Fibroblast of lung (primary cell): ENCODE data around the gene HACL1. TPM values are rescaled to one million over a fixed set of nuclear protein-coding genes. Genes with fewer than 3 reads are reported as not detected.

Experiments used
- DNase-seq, 2 donors: peaks; one replicate each; pipeline versions ENCODE4 v3.0.0 to v3.0.0-alpha.2; 2010; ENCODE audit warnings: low read depth in 2 of 2
- H2AFZ ChIP-seq: 2 replicates; pipeline ENCODE4 v1.5.1; 2012; ENCODE audit warnings: low read length, control low read depth, inconsistent platforms
- H3K27ac ChIP-seq: 2 replicates; pipeline ENCODE4 v1.5.1; 2011; ENCODE audit warnings: low read length, control low read depth; ENCODE audit not compliant: insufficient read depth
- H3K27me3 ChIP-seq: 2 replicates; pipeline ENCODE4 v1.5.1; 2011; ENCODE audit warnings: mild to moderate bottlenecking, low read length; ENCODE audit not compliant: control insufficient read depth, insufficient read depth
- H3K36me3 ChIP-seq: 2 replicates; pipeline ENCODE4 v1.5.1; 2011; ENCODE audit warnings: low read length; ENCODE audit not compliant: control insufficient read depth, insufficient read depth
- H3K4me1 ChIP-seq: 2 replicates; pipeline ENCODE4 v1.5.1; 2011; ENCODE audit warnings: low read length; ENCODE audit not compliant: control insufficient read depth, insufficient read depth; ENCODE audit errors: extremely low read depth
- H3K4me2 ChIP-seq: 2 replicates; pipeline ENCODE4 v1.5.1; 2011; ENCODE audit warnings: low read length, control low read depth; ENCODE audit not compliant: insufficient read depth; ENCODE audit errors: extremely low read depth
- H3K4me3 ChIP-seq, 4 experiments: fragments of 200-600 bp in 1 of 4; sonication (generic) in 1 of 4; replicated peaks in 1 of 4; 2 replicates each; pipeline ENCODE4 v1.5.1; 2011 to 2016; ENCODE audit warnings: low read length in 4 of 4, low read depth in 3 of 4, mild to moderate bottlenecking in 3 of 4, control low read depth in 2 of 4, inconsistent platforms in 1 of 4, mixed read lengths in 1 of 4; ENCODE audit not compliant: insufficient read depth in 1 of 4; ENCODE audit errors: control extremely low read depth in 1 of 4
- H3K79me2 ChIP-seq: 2 replicates; pipeline ENCODE4 v1.5.1; 2012; ENCODE audit warnings: mild to moderate bottlenecking, low read length, inconsistent platforms; ENCODE audit not compliant: control insufficient read depth, insufficient read depth
- H3K9ac ChIP-seq: 2 replicates; pipeline ENCODE4 v1.5.1; 2011; ENCODE audit warnings: mild to moderate bottlenecking, low read length, control low read depth; ENCODE audit not compliant: insufficient read depth
- H3K9me3 ChIP-seq: 2 replicates; pipeline ENCODE4 v1.5.1; 2012; ENCODE audit warnings: low read depth, low read length; ENCODE audit not compliant: control insufficient read depth, insufficient read depth
- H4K20me1 ChIP-seq: 2 replicates; pipeline ENCODE4 v1.5.1; 2011; ENCODE audit warnings: low read length; ENCODE audit not compliant: control insufficient read depth, insufficient read depth; ENCODE audit errors: extremely low read depth
- EZH2 ChIP-seq: IDR thresholded peaks from 2 replicates; pipeline ENCODE4 v1.5.1; 2012; ENCODE audit warnings: low read length, control low read depth, mild to moderate bottlenecking; ENCODE audit errors: missing control alignments
- polyA plus RNA-seq, 2 donors: library from polyadenylated mRNA; depleted of rRNA in 1 of 2; stranded (reverse) in 1 of 2; unstranded in 1 of 2; fragments of >200 nt; gene quantifications; 2 replicates each; pipeline ENCODE4 v1.2.1, GENCODE V29; 2011 to 2012; ENCODE audit warnings: missing spikeins in 1 of 2
- total RNA-seq: library from RNA; depleted of rRNA; stranded (reverse); fragments of >200 nt; gene quantifications from 2 replicates; pipeline ENCODE4 v1.2.1, GENCODE V29; 2014
- TF ChIP-seq, protein P1 (sequence below), 2 donors: IDR thresholded peaks in 1 of 2; conservative IDR thresholded peaks in 1 of 2; 1 replicate in 1 of 2; 2 replicates in 1 of 2; pipeline ENCODE4 v1.5.1; 2011 to 2012; ENCODE audit warnings: low read length in 2 of 2, control low read depth in 1 of 2, inconsistent platforms in 1 of 2, low read depth in 1 of 2, mild to moderate bottlenecking in 1 of 2

HACL1 gene
- total and polyA plus RNA-seq, 2 donors (not counting 1 experiment from before 2014, with no cell fraction given) = 16.0 to 20.6 TPM

DNA sequence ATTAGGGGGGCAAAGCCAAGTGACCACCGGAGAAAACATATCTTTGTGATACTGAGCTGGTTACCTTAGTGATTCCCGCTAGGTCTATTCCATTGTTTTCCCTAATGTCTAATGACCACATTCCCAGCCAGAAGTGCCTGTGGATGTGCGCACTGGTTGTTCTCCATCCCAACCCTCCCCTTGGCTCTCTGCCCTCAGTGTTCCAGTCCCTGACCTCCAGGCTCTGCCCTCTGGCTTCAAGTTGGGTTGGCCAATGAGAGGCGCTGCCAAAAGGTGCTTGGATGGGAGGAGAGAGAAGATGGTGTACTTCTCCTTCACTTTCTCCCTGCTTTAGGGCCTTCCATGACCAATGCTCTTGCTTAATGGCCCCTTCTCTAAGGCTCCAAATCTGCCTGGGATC lies 82.3 kb downstream of the HACL1 start:
- DNase-seq = no peak
- Histone ChIP-seq H3K36me3 (no peaks in the 10 kb centered on the region), H3K4me3 (no peak overlapping the region), H3K27ac (no peak overlapping the region), H3K27me3 (peaks cover 3% of the 10 kb centered on the region), H3K4me2 (no peak overlapping the region), H3K79me2 (no peaks in the 10 kb centered on the region), H3K9ac (no peak overlapping the region), H2AFZ (no peak overlapping the region), H4K20me1 (no peaks in the 10 kb centered on the region), H3K4me1 (no peaks in the 10 kb centered on the region), H3K9me3 (no peaks in the 10 kb centered on the region)
- TF ChIP-seq, protein P1, sequence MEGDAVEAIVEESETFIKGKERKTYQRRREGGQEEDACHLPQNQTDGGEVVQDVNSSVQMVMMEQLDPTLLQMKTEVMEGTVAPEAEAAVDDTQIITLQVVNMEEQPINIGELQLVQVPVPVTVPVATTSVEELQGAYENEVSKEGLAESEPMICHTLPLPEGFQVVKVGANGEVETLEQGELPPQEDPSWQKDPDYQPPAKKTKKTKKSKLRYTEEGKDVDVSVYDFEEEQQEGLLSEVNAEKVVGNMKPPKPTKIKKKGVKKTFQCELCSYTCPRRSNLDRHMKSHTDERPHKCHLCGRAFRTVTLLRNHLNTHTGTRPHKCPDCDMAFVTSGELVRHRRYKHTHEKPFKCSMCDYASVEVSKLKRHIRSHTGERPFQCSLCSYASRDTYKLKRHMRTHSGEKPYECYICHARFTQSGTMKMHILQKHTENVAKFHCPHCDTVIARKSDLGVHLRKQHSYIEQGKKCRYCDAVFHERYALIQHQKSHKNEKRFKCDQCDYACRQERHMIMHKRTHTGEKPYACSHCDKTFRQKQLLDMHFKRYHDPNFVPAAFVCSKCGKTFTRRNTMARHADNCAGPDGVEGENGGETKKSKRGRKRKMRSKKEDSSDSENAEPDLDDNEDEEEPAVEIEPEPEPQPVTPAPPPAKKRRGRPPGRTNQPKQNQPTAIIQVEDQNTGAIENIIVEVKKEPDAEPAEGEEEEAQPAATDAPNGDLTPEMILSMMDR (conservative IDR thresholded peaks at IDR 0.05 in 1 of 2, IDR thresholded peaks at IDR 0.05 in 1 of 2; ENCODE audit: low read depth in 1 of 2, low read length in 2 of 2) = no peak
- TF ChIP-seq EZH2 = no peak

DNA sequence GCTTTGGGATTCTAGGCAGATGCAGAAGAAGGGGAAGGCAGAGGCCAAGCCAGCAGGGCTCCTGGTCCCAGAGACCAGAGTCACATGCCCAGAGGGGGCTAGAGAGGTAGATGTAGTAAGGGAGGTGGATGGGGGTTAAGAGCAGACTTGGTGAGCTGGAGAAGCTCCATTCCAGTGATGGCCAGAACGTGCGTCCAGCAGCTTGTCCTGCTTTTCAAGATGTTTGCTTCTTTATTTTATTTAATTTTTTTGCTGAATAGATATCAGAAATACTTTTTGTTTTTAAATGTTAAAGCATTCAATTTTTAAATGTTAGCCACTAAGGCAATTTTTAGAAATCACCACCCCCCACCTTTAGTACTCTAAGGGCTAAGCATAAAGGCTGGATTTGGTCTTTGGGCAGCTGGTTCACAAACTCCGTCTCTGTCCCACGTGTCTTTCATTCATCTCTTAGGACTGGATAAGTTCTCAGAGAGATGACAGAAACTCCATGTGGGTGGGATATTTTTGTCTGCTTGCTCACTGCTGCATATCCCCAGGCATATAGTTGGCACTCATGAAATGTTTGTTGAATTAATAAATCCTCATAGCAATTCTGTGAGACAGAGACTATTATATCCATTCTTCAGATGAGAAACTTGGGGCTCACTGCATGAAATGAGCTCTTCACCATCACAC lies 86.6 kb downstream of the HACL1 start:
- Histone ChIP-seq H3K27me3 (peaks cover 5% of the 10 kb centered on the region), H3K36me3 (no peaks in the 10 kb centered on the region), H3K4me3 (no peak overlapping the region), H3K9me3 (no peaks in the 10 kb centered on the region), H3K79me2 (no peaks in the 10 kb centered on the region), H3K4me2 (no peak overlapping the region), H2AFZ (no peak overlapping the region), H3K9ac (no peak overlapping the region), H4K20me1 (no peaks in the 10 kb centered on the region), H3K4me1 (no peaks in the 10 kb centered on the region), H3K27ac (no peak overlapping the region)
- DNase-seq = no peak
- no peak for TF ChIP-seq EZH2
- TF ChIP-seq, protein P1 (conservative IDR thresholded peaks at IDR 0.05 in 1 of 2, IDR thresholded peaks at IDR 0.05 in 1 of 2; ENCODE audit: low read depth in 1 of 2, low read length in 2 of 2) = no peak

DNA sequence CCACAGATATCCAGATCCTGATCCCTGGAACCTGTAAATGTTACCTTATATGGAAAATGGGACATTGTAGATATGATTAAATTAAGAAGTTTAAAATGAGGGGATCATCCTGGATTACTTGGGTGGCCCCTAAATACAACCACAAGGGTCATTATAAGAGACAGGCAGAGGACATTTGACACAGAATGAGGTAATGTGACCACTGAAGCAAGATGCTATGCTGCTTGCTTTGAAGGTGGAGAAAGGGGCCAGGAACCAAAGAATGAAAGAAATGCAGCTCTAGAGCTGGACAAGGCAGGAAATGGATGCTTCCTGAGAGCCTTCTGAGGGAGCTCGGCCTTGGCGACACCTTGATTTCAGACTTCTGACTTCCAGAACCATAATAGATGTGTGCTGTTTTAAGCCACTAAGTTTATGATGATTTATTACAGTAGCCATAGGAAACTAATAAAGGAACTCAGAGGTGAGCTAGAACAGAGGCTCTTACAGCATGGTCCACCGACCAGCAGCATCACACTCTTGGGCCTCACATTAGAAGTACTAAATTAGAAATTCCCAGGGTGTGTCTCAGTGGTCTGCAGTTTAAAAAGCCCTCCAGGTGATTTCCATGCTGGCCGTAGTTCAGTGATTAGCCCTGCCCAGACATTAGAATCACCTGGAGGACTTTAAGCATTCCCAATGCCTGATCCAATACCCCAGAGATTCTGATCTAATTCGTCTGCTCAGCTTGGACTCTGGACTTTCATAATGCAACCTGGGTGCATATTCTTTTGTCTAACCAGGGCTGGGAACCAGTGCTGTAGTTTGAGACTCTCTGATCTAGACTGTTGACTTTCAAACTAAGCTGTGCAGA lies 87.3 kb downstream of the HACL1 start:
- TF ChIP-seq EZH2 = no peak
- TF ChIP-seq, protein P1 (conservative IDR thresholded peaks at IDR 0.05 in 1 of 2, IDR thresholded peaks at IDR 0.05 in 1 of 2; ENCODE audit: low read depth in 1 of 2, low read length in 2 of 2) = no peak
- H3K79me2 ChIP-seq = no peaks in the 10 kb centered on the region
- no peak overlapping the region for H3K4me3 ChIP-seq
- H3K27me3 ChIP-seq = peaks cover 5% of the 10 kb centered on the region
- no peak overlapping the region for H2AFZ ChIP-seq
- no peak for DNase-seq
- no peaks in the 10 kb centered on the region for H3K36me3 ChIP-seq
- no peak overlapping the region for H3K27ac ChIP-seq
- H3K9ac ChIP-seq = no peak overlapping the region
- H3K9me3 ChIP-seq = no peaks in the 10 kb centered on the region
- no peaks in the 10 kb centered on the region for H4K20me1 ChIP-seq
- no peaks in the 10 kb centered on the region for H3K4me1 ChIP-seq
- no peak overlapping the region for H3K4me2 ChIP-seq
